GM18511 (cell line): ENCODE results near the gene ENDOD1.
"Not testable (repeated sequence)": the region's sequence is repeated elsewhere in the genome, so short reads cannot be mapped to it uniquely, and the experiment has no call there.

ENCODE experiments used
- ATAC-seq: cut with Tn5 transposase; IDR thresholded peaks from one replicate; pipeline ENCODE4 v1.9.1; 2021; ENCODE audit warnings: mild to moderate bottlenecking, moderate library complexity; ENCODE audit not compliant: unreplicated experiment

ENDOD1 gene, protein sequence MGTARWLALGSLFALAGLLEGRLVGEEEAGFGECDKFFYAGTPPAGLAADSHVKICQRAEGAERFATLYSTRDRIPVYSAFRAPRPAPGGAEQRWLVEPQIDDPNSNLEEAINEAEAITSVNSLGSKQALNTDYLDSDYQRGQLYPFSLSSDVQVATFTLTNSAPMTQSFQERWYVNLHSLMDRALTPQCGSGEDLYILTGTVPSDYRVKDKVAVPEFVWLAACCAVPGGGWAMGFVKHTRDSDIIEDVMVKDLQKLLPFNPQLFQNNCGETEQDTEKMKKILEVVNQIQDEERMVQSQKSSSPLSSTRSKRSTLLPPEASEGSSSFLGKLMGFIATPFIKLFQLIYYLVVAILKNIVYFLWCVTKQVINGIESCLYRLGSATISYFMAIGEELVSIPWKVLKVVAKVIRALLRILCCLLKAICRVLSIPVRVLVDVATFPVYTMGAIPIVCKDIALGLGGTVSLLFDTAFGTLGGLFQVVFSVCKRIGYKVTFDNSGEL

DNA sequence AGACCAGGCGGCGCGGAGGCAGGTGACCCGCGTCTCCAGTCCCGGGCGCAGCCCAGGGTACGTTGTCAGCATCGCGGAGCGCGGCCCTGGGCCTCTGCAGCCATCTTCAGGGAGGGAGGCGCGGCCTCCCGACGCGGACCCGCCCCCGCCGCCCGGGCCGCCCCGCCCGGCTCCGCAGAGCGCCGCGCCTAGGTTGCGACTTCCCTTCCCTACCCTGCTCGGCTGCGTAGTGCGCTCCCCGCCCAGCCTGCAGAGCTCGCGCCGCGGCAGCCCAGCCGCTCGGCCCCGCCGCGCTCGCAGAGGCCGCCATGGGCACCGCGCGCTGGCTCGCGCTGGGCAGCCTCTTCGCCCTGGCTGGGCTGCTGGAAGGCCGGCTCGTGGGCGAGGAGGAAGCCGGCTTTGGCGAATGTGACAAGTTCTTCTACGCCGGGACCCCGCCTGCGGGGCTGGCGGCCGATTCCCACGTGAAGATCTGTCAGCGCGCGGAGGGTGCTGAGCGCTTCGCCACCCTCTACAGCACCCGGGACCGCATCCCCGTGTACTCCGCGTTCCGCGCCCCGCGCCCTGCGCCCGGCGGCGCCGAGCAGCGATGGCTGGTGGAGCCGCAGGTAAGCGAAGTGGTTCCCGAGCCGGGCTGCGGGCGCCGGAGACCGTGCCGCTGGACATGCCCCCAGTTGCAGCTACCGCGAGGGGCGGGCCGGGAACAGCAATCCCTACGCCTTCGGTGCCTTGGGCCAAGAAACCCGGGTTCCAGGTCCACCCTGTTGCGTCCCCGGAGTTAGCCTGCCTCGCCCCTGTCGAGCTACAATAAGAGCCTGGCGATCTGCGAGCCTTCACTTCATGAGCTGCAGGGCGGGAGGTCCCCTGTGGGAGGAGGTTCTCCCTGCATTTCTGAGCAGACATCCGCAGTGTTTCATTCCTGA lies at the start of gene ENDOD1:
TSS of gene ENDOD1 (plus strand) at position 227 of the 923 bp plus-strand sequence. CDS start at position 309, 82 bp downstream.
- peak; percentile 85 for ATAC-seq

DNA sequence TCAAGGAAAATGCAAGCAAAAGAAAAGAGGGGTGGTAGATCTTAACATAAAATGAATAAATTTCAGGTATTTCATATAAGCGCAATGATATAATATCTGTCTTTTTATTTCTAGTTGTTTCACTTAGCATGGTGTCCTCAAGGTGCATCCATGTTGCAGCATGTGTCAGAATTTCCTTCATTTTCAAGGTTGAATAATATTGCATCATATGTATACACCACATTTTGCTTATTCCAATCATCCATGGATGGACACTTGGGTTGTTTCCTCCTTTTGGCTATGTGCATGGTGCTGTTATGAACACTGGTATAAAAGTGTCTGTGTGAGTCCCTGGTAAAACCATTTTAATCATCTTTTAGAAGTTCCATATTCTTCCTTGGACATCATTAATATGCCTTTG lies 47.4 kb upstream of the ENDOD1 start:
- ATAC-seq = no peak

DNA sequence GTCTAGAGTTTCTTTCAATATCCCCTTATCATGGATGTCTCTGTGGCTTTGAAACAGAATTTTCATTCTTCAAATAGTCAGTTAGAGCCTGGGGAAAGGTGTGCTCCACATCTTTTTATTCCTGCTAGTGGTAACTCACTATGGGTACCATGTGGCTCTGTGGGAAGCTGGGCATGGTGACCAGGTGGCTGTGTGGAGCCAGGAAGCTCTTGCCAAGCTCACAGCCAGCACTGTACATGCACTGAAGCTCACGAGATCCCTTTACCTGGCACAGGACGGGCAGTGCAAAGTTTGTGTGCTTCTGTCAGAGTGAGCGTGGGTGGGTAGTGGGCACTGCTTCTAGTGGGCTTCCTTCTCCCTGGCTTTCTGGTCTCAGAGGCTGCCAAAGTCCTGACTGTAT lies 46.7 kb upstream of the ENDOD1 start:
- no peak for ATAC-seq

DNA sequence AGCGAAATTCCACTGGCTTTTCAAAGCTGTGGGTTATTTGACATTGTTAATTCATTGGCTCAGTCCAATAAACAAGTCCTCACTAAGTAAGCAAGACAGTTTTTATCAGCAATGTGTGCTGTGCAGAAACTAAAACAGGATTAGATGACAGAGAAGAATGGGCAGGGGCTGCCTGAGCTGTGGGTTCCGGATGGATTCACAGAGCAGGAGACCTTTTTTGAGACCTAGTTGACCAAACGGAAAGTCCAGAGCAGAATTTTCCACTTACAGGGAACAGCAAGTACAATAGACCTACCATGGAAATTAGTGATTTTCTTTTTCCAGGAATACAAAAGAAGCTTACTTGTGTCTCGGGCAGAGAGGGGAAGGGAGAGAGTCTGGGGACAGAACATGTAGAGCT lies 45.6 kb upstream of the ENDOD1 start:
- no peak for ATAC-seq

- ATAC-seq = no peak
Measured at GRCh38 chr11:95045812-95046211, 43.8 kb upstream of the ENDOD1 start.

- not testable (repeated sequence) for ATAC-seq
Measured at GRCh38 chr11:95049122-95049521, 40.5 kb upstream of the ENDOD1 start, which contains the start of gene KDM4F. KDM4F (plus strand) TSS chr11:95049422.

- ATAC-seq = no peak
Measured at GRCh38 chr11:95050595-95051202, 38.9 kb upstream of the ENDOD1 start.

GRCh38 chr11:95054356-95054755 lies 35.3 kb upstream of the ENDOD1 start:
- ATAC-seq = no peak

DNA sequence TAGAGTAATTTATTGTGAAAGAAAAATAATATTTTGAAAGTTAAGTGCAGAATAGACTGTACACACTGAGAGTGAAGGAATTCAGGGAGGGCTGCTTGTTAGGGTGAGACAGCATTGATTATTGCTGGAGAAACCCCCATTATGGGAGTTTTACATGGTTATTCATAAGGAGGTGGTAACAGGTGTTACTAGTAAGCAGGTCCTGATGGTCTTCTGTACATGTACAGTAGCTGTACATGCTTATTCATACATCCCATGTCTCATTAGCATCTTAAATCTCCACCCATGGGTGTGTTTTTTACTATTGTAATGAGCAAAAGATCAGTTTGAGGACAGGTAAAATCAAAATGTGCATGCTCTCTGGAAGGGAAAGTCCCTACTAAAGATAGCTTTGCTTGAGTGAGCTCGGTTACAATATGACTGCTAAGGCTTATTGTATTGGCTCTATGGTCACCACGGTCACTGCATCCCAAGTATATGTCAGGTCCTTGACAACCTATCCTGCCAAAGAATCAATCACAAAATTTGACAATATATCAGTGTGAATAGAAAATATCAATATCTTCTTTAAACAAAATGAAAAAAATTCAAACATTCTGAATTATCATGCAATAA lies 34.3 kb upstream of the ENDOD1 start:
- ATAC-seq = peak; percentile 99

DNA sequence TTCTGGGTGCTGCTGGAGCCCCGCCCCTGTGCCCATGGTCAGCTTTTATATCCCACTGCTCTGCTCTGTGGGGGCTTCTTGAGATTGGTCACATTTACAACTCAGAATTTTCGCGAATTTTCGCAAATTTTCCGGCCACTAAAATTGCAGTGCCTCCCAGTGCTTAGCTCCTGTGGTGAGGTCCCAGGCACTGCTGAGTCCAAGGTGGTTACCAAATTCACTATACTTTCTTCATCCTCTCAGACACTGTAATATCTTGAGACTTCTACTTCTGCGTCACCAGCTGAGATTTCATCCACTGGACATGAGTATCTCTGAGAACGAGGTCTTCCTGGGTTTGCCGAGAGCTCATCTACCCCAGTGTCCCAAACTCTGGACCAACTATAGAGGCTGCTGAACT lies 31.7 kb upstream of the ENDOD1 start:
- ATAC-seq = no peak

DNA sequence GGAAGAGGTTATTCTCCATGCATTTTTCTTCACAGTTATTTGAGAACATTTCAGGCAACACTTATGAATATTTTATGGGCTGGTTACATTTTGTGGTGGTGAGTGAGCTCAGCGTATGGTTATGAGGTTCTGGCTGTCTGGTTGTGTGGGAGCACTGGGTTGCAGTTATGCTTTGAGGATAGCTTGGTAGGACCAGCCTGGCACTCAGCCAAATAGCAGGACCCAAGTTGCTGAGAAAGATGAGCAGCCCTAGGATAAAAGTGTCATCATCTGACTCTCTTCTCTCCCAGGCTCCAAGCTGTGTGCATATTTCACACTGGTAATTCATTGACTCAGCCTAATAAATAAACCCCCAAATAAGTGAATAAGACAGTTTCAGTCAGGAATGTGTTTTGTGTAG lies 31.0 kb upstream of the ENDOD1 start:
- ATAC-seq = no peak

GRCh38 chr11:95059046-95059445 lies 30.6 kb upstream of the ENDOD1 start:
- no peak for ATAC-seq

- no peak for ATAC-seq
Measured at GRCh38 chr11:95065336-95065735, 24.3 kb upstream of the ENDOD1 start.

DNA sequence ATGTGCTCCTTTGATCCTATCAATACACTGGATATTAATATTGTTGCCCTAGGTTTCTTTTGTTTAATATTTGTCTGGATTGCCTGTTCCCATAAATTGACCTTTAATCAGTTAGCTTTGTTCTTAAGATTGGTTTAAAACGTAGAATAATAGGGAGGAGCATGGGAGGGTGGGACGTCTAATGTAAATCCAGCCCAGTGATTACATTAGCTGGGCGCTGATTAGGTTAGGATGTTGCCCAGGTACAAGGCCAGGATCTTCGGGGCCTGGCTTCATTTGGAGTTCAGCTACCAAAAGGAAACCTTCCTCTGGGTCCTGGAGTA lies 23.0 kb upstream of the ENDOD1 start, which contains the start of gene SRSF8:
TSS of gene SRSF8 (plus strand) at position 204 of the 323 bp plus-strand sequence. CDS start 308 bp downstream, outside the sequence.
- peak; percentile 51 for ATAC-seq

GRCh38 chr11:95067039-95067840 lies 22.4 kb upstream of the ENDOD1 start:
- peak; percentile 73 for ATAC-seq

DNA sequence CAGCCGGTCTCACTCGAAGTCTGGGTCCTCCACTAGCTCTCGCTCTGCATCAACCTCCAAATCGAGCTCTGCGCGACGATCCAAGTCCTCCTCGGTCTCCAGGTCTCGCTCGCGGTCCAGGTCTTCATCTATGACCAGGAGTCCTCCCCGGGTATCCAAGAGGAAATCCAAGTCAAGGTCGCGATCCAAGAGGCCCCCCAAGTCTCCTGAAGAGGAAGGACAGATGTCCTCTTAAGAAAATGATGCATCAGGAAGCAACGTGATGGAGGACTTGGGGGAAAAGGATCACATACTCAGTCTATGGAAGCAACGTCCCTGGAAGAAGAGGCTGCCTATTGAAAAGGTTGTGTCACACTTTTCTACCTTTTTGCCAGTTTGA lies 21.8 kb upstream of the ENDOD1 start:
- ATAC-seq = no peak

GRCh38 chr11:95068549-95068948 lies 21.1 kb upstream of the ENDOD1 start:
- peak; percentile 63 for ATAC-seq

GRCh38 chr11:95070471-95070870 lies 19.2 kb upstream of the ENDOD1 start:
- no peak for ATAC-seq

DNA sequence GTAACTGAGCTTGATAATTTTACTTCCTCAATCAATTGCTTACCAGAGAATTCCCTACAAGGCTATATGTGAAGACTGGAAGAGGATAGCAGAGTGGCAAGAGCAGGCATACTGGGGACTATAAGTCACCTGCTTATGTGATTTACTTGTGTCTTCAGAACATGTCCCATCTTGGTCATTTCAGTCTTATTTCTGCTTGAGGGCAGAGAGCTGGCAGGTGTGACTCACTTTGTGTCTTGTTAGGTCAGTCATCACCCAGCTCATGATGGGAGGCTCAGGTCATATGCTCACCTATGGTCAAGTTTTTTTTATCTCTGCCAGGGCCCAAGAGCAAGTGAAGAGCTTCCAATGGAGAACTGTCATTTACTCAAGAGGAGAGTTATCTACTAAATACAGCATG lies 16.7 kb upstream of the ENDOD1 start:
- no peak for ATAC-seq
